PC-9 (cell line): Measurements from ENCODE around the gene PTPN1.

ENCODE experiments used
- EZH2 ChIP-seq: fragments of 200-600 bp; sonication (generic); IDR thresholded peaks from 2 replicates; pipeline ENCODE4 v1.8.0; 2017; ENCODE audit warnings: antibody characterized with exemption, low read depth
- TF ChIP-seq, protein P1 (sequence below): fragments of 200-600 bp; sonication (generic); conservative IDR thresholded peaks from 2 replicates; pipeline ENCODE4 v1.6.1; 2017; ENCODE audit warnings: mixed run types, antibody characterized with exemption, mild to moderate bottlenecking, moderate library complexity

DNA sequence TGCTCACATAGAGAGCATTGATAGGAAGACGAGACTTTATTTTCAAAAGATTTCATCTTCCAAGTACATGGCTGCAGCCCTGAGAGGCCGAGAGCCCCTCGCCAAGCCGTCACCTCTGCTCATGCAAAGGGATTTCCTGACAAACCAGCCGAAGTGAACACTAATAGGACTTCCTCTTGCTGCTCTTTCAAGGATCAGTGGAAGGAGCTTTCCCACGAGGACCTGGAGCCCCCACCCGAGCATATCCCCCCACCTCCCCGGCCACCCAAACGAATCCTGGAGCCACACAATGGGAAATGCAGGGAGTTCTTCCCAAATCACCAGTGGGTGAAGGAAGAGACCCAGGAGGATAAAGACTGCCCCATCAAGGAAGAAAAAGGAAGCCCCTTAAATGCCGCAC, 69.3 kb downstream of the PTPN1 start:
- TF ChIP-seq, protein P1, sequence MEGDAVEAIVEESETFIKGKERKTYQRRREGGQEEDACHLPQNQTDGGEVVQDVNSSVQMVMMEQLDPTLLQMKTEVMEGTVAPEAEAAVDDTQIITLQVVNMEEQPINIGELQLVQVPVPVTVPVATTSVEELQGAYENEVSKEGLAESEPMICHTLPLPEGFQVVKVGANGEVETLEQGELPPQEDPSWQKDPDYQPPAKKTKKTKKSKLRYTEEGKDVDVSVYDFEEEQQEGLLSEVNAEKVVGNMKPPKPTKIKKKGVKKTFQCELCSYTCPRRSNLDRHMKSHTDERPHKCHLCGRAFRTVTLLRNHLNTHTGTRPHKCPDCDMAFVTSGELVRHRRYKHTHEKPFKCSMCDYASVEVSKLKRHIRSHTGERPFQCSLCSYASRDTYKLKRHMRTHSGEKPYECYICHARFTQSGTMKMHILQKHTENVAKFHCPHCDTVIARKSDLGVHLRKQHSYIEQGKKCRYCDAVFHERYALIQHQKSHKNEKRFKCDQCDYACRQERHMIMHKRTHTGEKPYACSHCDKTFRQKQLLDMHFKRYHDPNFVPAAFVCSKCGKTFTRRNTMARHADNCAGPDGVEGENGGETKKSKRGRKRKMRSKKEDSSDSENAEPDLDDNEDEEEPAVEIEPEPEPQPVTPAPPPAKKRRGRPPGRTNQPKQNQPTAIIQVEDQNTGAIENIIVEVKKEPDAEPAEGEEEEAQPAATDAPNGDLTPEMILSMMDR = no peak
- TF ChIP-seq EZH2 = no peak
